ENCODE results near the gene MLIP.

GRCh38 chr6:54103497-54103896 lies 7.7 kb upstream of the MLIP start:
- no peak for TF ChIP-seq POLR2A (IDR thresholded peaks at IDR 0.05; ENCODE audit: low read length)
- peak; percentile 80 for TF ChIP-seq NFE2L2 (conservative IDR thresholded peaks at IDR 0.05; ENCODE audit: low read length)
